Brain microvascular endothelial cell (primary cell): ENCODE data around the gene KLK15.

ENCODE experiments used
- DNase-seq: peaks from one replicate; pipeline ENCODE4 v3.0.0-alpha.2; 2020
- H3K27ac ChIP-seq: fragments of 250-450 bp; sonication (Bioruptor Pico); 2 replicates; pipeline ENCODE4 v1.5.1; 2020; ENCODE audit warnings: mild to moderate bottlenecking, moderate library complexity
- H3K27me3 ChIP-seq: fragments of 250-450 bp; sonication (Bioruptor Pico); replicated peaks from 2 replicates; pipeline ENCODE4 v1.5.1; 2020; ENCODE audit warnings: mild to moderate bottlenecking
- H3K36me3 ChIP-seq: fragments of 250-450 bp; sonication (Bioruptor Pico); replicated peaks from 2 replicates; pipeline ENCODE4 v1.5.1; 2020; ENCODE audit warnings: mild to moderate bottlenecking
- H3K4me3 ChIP-seq: 2 replicates; pipeline ENCODE4 v1.5.1; 2011; ENCODE audit warnings: low read depth, mild to moderate bottlenecking, control low read depth, low read length, moderate library complexity
- in situ Hi-C: cut with HindIII; loops from 2 replicates; pipeline ENCODE4 v1.10.0; 2017; ENCODE audit warnings: low sequenced_read_pairs, low pct_ligation_motif_present
- TF ChIP-seq, protein P1 (sequence below): IDR thresholded peaks from 2 replicates; pipeline ENCODE4 v1.5.1; 2011; ENCODE audit warnings: low read depth, mild to moderate bottlenecking, moderate library complexity, low read length, control low read depth, inconsistent platforms; ENCODE audit errors: missing control alignments

KLK15 gene

GRCh38 chr19:50831026-50831396 lies 2.4 kb downstream of the KLK15 start:
- Histone ChIP-seq H3K36me3 (no peaks in the 10 kb centered on the region), H3K27me3 (no peaks in the 10 kb centered on the region), H3K4me3 (no peak overlapping the region), H3K27ac (no peak overlapping the region)
- DNase-seq = no peak
- in situ Hi-C loops = no loop called here
- TF ChIP-seq, protein P1, sequence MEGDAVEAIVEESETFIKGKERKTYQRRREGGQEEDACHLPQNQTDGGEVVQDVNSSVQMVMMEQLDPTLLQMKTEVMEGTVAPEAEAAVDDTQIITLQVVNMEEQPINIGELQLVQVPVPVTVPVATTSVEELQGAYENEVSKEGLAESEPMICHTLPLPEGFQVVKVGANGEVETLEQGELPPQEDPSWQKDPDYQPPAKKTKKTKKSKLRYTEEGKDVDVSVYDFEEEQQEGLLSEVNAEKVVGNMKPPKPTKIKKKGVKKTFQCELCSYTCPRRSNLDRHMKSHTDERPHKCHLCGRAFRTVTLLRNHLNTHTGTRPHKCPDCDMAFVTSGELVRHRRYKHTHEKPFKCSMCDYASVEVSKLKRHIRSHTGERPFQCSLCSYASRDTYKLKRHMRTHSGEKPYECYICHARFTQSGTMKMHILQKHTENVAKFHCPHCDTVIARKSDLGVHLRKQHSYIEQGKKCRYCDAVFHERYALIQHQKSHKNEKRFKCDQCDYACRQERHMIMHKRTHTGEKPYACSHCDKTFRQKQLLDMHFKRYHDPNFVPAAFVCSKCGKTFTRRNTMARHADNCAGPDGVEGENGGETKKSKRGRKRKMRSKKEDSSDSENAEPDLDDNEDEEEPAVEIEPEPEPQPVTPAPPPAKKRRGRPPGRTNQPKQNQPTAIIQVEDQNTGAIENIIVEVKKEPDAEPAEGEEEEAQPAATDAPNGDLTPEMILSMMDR = no peak

GRCh38 chr19:50830266-50831025 lies 2.9 kb downstream of the KLK15 start:
- no peak overlapping the region for H3K27ac ChIP-seq
- TF ChIP-seq, protein P1 = no peak
- in situ Hi-C loops = no loop called here
- no peak overlapping the region for H3K4me3 ChIP-seq
- no peaks in the 10 kb centered on the region for H3K27me3 ChIP-seq
- no peaks in the 10 kb centered on the region for H3K36me3 ChIP-seq
- no peak for DNase-seq

GRCh38 chr19:50829801-50830200 lies 3.6 kb downstream of the KLK15 start:
- H3K27ac ChIP-seq = no peak overlapping the region
- H3K36me3 ChIP-seq = no peaks in the 10 kb centered on the region
- no peaks in the 10 kb centered on the region for H3K27me3 ChIP-seq
- in situ Hi-C loops = no loop called here
- TF ChIP-seq, protein P1 = no peak
- no peak for DNase-seq
- no peak overlapping the region for H3K4me3 ChIP-seq

DNA sequence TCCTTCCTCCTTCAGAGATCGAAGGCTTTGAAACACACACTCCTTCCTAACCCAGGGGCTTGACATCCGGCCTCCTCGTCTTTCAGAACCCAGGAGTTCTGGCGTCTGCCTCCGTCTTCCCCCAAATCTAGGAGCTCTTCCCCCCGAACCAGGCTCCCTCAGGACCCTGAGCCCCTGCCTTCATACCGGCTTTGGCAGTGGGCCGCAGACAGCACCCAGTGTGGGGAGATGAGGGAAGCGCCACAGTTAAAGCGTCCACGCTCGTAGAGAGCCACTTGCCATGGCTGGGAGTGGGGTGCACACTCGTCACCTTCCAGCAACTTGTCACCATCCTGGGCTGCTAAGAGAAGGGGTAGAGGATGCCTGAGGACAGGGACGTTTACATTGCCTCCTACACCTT lies 5.9 kb downstream of the KLK15 start:
- Histone ChIP-seq H3K36me3 (no peaks in the 10 kb centered on the region), H3K4me3 (no peak overlapping the region), H3K27me3 (no peaks in the 10 kb centered on the region), H3K27ac (no peak overlapping the region)
- in situ Hi-C loops = no loop called here
- no peak for DNase-seq
- TF ChIP-seq, protein P1 = no peak

- H3K27ac ChIP-seq = no peak overlapping the region
- TF ChIP-seq, protein P1 = no peak
- no peaks in the 10 kb centered on the region for H3K36me3 ChIP-seq
- no peak for DNase-seq
- H3K27me3 ChIP-seq = peaks cover under 1% of the 10 kb centered on the region
- no peak overlapping the region for H3K4me3 ChIP-seq
- in situ Hi-C loops = no loop called here
These were observed 6.7 kb downstream of the KLK15 start for GRCh38 chr19:50826492-50827240.
